Large intestine (tissue), 3 donors: ENCODE results near the gene CPVL. TPM values are rescaled to one million over a fixed set of nuclear protein-coding genes. Genes with fewer than 3 reads are reported as not detected.
A peak's percentile ranks its signal among the peaks of the same experiment; 100 is the strongest.

Experiments
- DNase-seq, 2 donors: peaks; one replicate each; pipeline versions ENCODE4 v3.0.0 to v3.0.0-alpha.2; 2013
- H3K27ac ChIP-seq: one replicate; pipeline ENCODE4 v1.5.1; 2013; ENCODE audit warnings: low read length
- H3K27me3 ChIP-seq: 2 replicates; pipeline ENCODE4 v1.6.1; 2013; ENCODE audit warnings: low read length; ENCODE audit not compliant: control insufficient read depth, insufficient read depth
- H3K36me3 ChIP-seq: 2 replicates; pipeline ENCODE4 v1.6.1; 2013; ENCODE audit warnings: low read length; ENCODE audit not compliant: control insufficient read depth, insufficient read depth
- H3K4me1 ChIP-seq: one replicate; pipeline ENCODE4 v1.6.1; 2013; ENCODE audit warnings: low read length; ENCODE audit not compliant: control insufficient read depth, insufficient read depth
- H3K4me3 ChIP-seq: one replicate; pipeline ENCODE4 v1.5.1; 2013; ENCODE audit warnings: low read length
- H3K9me3 ChIP-seq: one replicate; pipeline ENCODE4 v1.6.1; 2013; ENCODE audit warnings: mild to moderate bottlenecking, low read depth, low read length, moderate library complexity; ENCODE audit not compliant: control insufficient read depth
- WGBS: methylation state at CpG from one replicate; pipeline ENCODE4 v1.1.5; 2013; ENCODE audit warnings: low lambda C conversion rate; ENCODE audit not compliant: insufficient coverage; 5-methylcytosine and 5-hydroxymethylcytosine counted together
- polyA plus RNA-seq: library from polyadenylated mRNA; unstranded; fragments of 120-200 nt; gene quantifications from one replicate; pipeline ENCODE4 v1.2.1, GENCODE V29; 2013

The CPVL gene
- polyA plus RNA-seq, 1 donor: 333 TPM

DNA sequence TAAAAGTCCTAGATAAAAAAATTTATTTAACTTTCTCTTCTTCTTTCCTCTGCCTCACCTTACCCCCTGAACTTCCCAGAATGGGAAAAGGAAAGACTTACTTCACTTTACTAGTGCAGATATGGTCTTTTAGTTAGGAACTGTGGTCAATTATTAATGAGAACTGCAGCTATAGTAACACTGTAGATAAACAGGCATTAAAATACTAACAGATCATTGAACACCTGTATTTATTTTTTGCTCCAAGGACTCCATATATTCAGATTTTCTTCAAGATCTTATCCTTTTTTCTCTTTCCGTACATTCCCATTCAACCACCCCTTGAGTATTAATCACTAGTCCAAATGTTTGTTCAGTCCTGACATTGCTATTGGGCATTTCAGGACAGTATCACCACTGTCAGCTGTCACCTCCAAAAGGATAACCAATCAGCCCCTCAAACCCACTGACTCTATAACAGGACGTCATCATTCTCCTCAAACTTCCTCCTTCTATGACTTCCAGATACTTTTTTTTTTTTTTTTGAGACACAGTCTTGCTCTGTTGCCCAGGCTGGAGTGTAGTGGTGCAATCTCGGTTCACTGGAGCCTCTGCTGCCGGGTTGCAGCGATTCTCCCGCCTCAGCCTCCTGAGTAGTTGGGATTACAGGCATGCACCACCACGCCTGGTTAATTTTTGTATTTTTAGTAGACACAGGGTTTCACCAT is 4.2 kb downstream of the CPVL start:
- no peak overlapping the region for H3K4me3 ChIP-seq
- DNase-seq: peak; percentile 29 to 78
- no peaks in the 10 kb centered on the region for H3K27me3 ChIP-seq
- peaks cover 55% of the 10 kb centered on the region for H3K4me1 ChIP-seq
- 11% methylated on average over 2 of the region's 7 CpGs for WGBS
- H3K9me3 ChIP-seq: no peaks in the 10 kb centered on the region
- H3K27ac ChIP-seq: peak overlapping the region; percentile 70
- H3K36me3 ChIP-seq: no peaks in the 10 kb centered on the region

DNA sequence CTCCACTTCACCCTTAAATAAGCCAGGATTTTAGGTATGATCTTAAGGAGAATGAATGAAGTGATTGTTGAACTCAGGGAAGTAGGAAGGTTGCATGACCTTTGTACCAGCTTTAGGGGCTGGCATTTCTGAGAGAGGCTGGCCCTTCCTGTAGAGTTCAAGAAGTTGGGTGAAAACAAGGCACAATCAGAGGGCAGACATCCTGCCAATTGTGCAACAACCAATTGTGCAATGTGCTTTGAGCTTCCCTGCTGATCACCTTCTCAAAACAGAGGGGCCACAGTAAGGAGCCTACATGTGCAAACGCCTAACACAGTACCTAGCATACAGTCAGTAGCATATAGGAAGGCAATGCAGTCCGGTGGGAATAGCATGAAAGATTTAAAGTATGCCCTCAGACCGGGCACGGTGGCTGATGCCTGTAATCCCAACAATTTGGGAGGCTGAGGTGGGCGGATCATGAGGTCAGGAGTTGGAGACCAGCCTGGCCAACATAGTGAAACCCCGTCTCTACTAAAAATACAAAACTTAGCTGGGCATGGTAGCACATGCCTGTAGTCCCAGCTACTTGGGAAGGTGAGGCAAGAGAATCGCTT is 5.4 kb downstream of the CPVL start:
- Histone ChIP-seq H3K4me3 (no peak overlapping the region), H3K27me3 (no peaks in the 10 kb centered on the region), H3K27ac (peak overlapping the region; percentile 70), H3K36me3 (no peaks in the 10 kb centered on the region), H3K4me1 (peaks cover 50% of the 10 kb centered on the region), H3K9me3 (peaks cover 3% of the 10 kb centered on the region)
- WGBS: 100% methylated on average over 1 of the region's 7 CpGs
- peak; percentile 82 to 93 for DNase-seq

- Histone ChIP-seq H3K27ac (no peak overlapping the region), H3K4me1 (peaks cover 43% of the 10 kb centered on the region)
These were observed 6.5 kb downstream of the CPVL start for GRCh38 chr7:29139796-29140195.

DNA sequence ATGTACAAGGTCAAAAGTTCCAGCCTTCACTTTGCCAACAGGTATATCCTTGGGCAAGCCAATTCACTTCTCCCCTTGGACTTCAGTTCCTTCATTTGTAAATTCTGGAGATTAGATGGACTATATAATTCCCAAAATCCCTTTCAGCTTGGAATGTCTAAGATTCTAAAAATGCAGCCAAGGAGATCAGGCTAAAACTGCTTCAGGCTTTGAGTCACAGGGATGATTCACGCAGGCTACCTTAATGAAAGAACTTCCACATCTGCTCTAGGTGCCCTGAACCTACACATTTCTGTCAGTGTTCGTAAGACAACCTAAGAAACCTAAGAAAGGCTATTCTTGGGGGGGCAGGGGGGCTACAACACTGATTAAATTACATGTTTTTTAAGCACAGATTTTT is 7.1 kb downstream of the CPVL start:
- H3K9me3 ChIP-seq: peaks cover 3% of the 10 kb centered on the region
- WGBS: 100% methylated on average over 1 of the region's 2 CpGs
- no peak for DNase-seq
- H3K27ac ChIP-seq: no peak overlapping the region
- no peaks in the 10 kb centered on the region for H3K27me3 ChIP-seq
- no peaks in the 10 kb centered on the region for H3K36me3 ChIP-seq
- peaks cover 37% of the 10 kb centered on the region for H3K4me1 ChIP-seq
- no peak overlapping the region for H3K4me3 ChIP-seq

More at GRCh38 chr7:29139796-29140195, 6.5 kb downstream of the CPVL start:
- Histone ChIP-seq H3K27me3 (no peaks in the 10 kb centered on the region), H3K36me3 (no peaks in the 10 kb centered on the region), H3K9me3 (peaks cover 3% of the 10 kb centered on the region), H3K4me3 (no peak overlapping the region)
- DNase-seq: no peak
- no CpG with 5 or more reads among the region's 4 CpGs for WGBS

- Histone ChIP-seq H3K27ac (no peak overlapping the region), H3K36me3 (no peaks in the 10 kb centered on the region), H3K27me3 (no peaks in the 10 kb centered on the region), H3K4me1 (peaks cover 35% of the 10 kb centered on the region), H3K9me3 (peaks cover 3% of the 10 kb centered on the region), H3K4me3 (no peak overlapping the region)
- no CpG with 5 or more reads among the region's 4 CpGs for WGBS
- no peak for DNase-seq
These were observed 7.7 kb downstream of the CPVL start for GRCh38 chr7:29138588-29138987.

DNA sequence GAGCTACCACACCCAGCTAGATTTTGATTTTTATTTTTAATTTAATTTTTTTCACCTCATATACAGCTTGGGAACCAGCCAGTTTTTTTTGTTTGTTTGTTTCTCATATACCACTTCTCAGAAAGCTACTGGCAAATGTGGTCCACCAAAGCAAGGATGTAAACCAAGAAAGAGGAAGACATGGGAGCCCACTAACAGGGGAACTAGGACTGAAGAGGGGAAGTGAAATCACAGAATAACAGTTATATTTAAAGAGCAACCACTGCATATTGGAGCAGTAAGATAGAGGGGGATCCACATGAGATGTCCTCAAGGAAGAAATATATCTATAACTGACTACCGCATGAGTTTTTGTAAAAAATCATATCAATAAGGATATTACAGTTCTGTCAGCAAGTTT is 10.5 kb downstream of the CPVL start:
- DNase-seq: no peak
- Histone ChIP-seq H3K27ac (no peak overlapping the region), H3K9me3 (peaks cover 3% of the 10 kb centered on the region), H3K27me3 (no peaks in the 10 kb centered on the region), H3K36me3 (no peaks in the 10 kb centered on the region), H3K4me1 (peaks cover 16% of the 10 kb centered on the region), H3K4me3 (no peak overlapping the region)
- 100% methylated on average over 1 of the region's 1 CpG for WGBS

- Histone ChIP-seq H3K9me3 (peaks cover 3% of the 10 kb centered on the region), H3K36me3 (no peaks in the 10 kb centered on the region), H3K4me1 (no peaks in the 10 kb centered on the region), H3K27ac (no peak overlapping the region), H3K27me3 (no peaks in the 10 kb centered on the region), H3K4me3 (no peak overlapping the region)
- DNase-seq: no peak
- 100% methylated on average over 2 of the region's 3 CpGs for WGBS
These were observed 13.4 kb downstream of the CPVL start for GRCh38 chr7:29132980-29133379.

DNA sequence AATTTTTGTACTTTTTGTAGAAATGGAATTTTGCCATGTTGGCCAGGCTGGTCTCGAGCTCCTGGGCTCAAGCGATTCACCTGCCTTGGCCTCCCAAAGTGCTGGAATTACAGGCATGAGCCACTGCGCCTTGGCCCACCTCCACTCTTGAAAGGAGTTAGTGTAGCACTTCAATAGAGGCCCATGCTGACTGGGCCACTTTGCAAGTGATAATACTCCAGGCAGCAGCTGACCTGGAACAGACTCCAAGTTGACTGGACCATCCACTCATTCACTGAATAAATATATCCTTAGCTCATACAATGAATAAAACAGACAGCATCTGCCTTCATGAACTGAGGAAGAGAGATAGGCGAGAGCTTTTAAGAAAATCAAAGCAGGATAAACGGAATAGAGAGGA is 14.7 kb downstream of the CPVL start:
- DNase-seq: no peak
- Histone ChIP-seq H3K9me3 (peaks cover 3% of the 10 kb centered on the region), H3K36me3 (no peaks in the 10 kb centered on the region), H3K27ac (no peak overlapping the region), H3K4me3 (no peak overlapping the region), H3K27me3 (no peaks in the 10 kb centered on the region), H3K4me1 (no peaks in the 10 kb centered on the region)
- WGBS: 100% methylated on average over 2 of the region's 5 CpGs

- Histone ChIP-seq H3K9me3 (no peaks in the 10 kb centered on the region), H3K27me3 (no peaks in the 10 kb centered on the region), H3K4me1 (no peaks in the 10 kb centered on the region), H3K27ac (no peak overlapping the region), H3K36me3 (no peaks in the 10 kb centered on the region), H3K4me3 (no peak overlapping the region)
- no peak for DNase-seq
- no CpG with 5 or more reads among the region's 1 CpG for WGBS
These were observed 16.2 kb downstream of the CPVL start for GRCh38 chr7:29130096-29130495.

DNA sequence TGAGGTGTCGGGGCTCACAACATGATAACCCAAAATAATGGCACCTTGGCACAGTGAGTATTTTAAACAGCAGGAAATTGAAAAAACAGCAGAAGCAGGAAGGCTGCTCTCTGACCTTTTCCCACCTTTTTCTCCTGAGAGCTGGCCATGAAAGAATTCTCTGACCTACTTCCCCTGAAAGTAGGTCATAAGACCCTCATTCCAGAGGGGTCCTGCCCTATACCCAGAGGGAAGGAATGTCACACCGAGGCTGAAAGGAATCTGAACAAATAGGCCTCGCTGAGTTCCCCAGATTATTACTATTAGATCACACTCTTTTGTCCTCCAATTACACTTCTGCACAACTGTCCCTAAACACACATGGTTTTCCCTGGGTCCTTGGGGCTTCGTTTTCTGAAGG is 18.8 kb downstream of the CPVL start:
- no peak overlapping the region for H3K4me3 ChIP-seq
- no peaks in the 10 kb centered on the region for H3K27me3 ChIP-seq
- no peak overlapping the region for H3K27ac ChIP-seq
- H3K36me3 ChIP-seq: no peaks in the 10 kb centered on the region
- H3K4me1 ChIP-seq: no peaks in the 10 kb centered on the region
- H3K9me3 ChIP-seq: no peaks in the 10 kb centered on the region
- no peak for DNase-seq
- WGBS: 71% methylated on average over 1 of the region's 4 CpGs

GRCh38 chr7:29126804-29127203 is 19.5 kb downstream of the CPVL start:
- no peak overlapping the region for H3K27ac ChIP-seq
- H3K27me3 ChIP-seq: no peaks in the 10 kb centered on the region
- no peaks in the 10 kb centered on the region for H3K36me3 ChIP-seq
- no peak for DNase-seq
- H3K4me1 ChIP-seq: no peaks in the 10 kb centered on the region
- H3K4me3 ChIP-seq: no peak overlapping the region
- no peaks in the 10 kb centered on the region for H3K9me3 ChIP-seq
- 71% methylated on average over 1 of the region's 3 CpGs for WGBS
